AG04450 (cell line): ENCODE measurements around the gene SMYD4. TPM values are rescaled to one million over a fixed set of nuclear protein-coding genes. Genes with fewer than 3 reads are reported as not detected.
"Not testable (repeated sequence)": the region's sequence is repeated elsewhere in the genome, so short reads cannot be mapped to it uniquely, and the experiment has no call there.

ENCODE experiments used
- CTCF ChIA-PET: fragments of 300-600, 350-600 bp; formaldehyde crosslinking; extraction: SDS; loops from one replicate; lab custom pipeline; 2022; ENCODE audit warnings: antibody characterized with exemption, inconsistent platforms; lab: Charles Lee
- POLR2A ChIA-PET: fragments of 350-600 bp; formaldehyde crosslinking; extraction: SDS; loops from one replicate; lab custom pipeline; 2021; ENCODE audit warnings: antibody characterized with exemption, inconsistent platforms; lab: Yijun Ruan, JAX
- DNase-seq: peaks from one replicate; pipeline ENCODE4 v3.0.0-alpha.2; 2011; ENCODE audit warnings: low read depth, low spot score
- H3K27ac ChIP-seq: one replicate; pipeline ENCODE4 v1.5.1; 2012; ENCODE audit warnings: low read depth, low read length, control low read depth
- H3K27me3 ChIP-seq: one replicate; pipeline ENCODE4 v1.6.0; 2012; ENCODE audit warnings: low read length; ENCODE audit not compliant: control insufficient read depth, insufficient read depth
- H3K4me3 ChIP-seq: 2 replicates; pipeline ENCODE4 v1.5.1; 2011; ENCODE audit warnings: mild to moderate bottlenecking, low read depth, low read length, control low read depth
- H3K9me3 ChIP-seq: 2 replicates; pipeline ENCODE4 v1.5.1; 2012; ENCODE audit warnings: low read length; ENCODE audit not compliant: control insufficient read depth, insufficient read depth
- CTCF ChIP-seq: IDR thresholded peaks from 2 replicates; pipeline ENCODE4 v1.5.1; 2011; ENCODE audit warnings: low read depth, low read length, control low read depth, inconsistent platforms
- polyA plus RNA-seq: library from polyadenylated mRNA; depleted of rRNA; stranded (reverse); fragments of >200 nt; gene quantifications from 2 replicates; pipeline ENCODE4 v1.2.3, GENCODE V29; 2011

The SMYD4 gene
- polyA plus RNA-seq, 1 experiment = 5.7 TPM

- H3K27me3 ChIP-seq = no peaks in the 10 kb centered on the region
- H3K27ac ChIP-seq = no peak overlapping the region
- ChIA-PET POLR2A (interaction anchor here (0.8 kb wide), 1 partner anchor 87 kb away, joined by 3 read pairs; no protein-coding TSS in a partner anchor), CTCF (no interaction called here)
- H3K4me3 ChIP-seq = no peak overlapping the region
- no peak for TF ChIP-seq CTCF
- DNase-seq = no peak
- H3K9me3 ChIP-seq = no peaks in the 10 kb centered on the region
These were observed 26.4 kb downstream of the SMYD4 start for GRCh38 chr17:1803280-1803679.

- H3K4me3 ChIP-seq = no peak overlapping the region
- DNase-seq = no peak
- POLR2A ChIA-PET = no interaction called here
- CTCF ChIA-PET = no interaction called here
- no peaks in the 10 kb centered on the region for H3K27me3 ChIP-seq
- H3K27ac ChIP-seq = no peak overlapping the region
- H3K9me3 ChIP-seq = no peaks in the 10 kb centered on the region
- no peak for TF ChIP-seq CTCF
These were observed 27.3 kb downstream of the SMYD4 start for GRCh38 chr17:1802429-1802828.

GRCh38 chr17:1800712-1801111 is 29.0 kb downstream of the SMYD4 start:
- Histone ChIP-seq H3K9me3 (no peaks in the 10 kb centered on the region), H3K27me3 (no peaks in the 10 kb centered on the region), H3K4me3 (no peak overlapping the region), H3K27ac (no peak overlapping the region)
- DNase-seq = no peak
- POLR2A ChIA-PET = no interaction called here
- TF ChIP-seq CTCF = no peak
- CTCF ChIA-PET = no interaction called here

- no peak for DNase-seq
- Histone ChIP-seq H3K27me3 (no peaks in the 10 kb centered on the region), H3K27ac (no peak overlapping the region), H3K9me3 (no peaks in the 10 kb centered on the region), H3K4me3 (no peak overlapping the region)
- TF ChIP-seq CTCF = no peak
- ChIA-PET POLR2A (no interaction called here), CTCF (no interaction called here)
These were observed 29.5 kb downstream of the SMYD4 start for GRCh38 chr17:1800240-1800639.

- CTCF ChIA-PET = interaction anchor here (0.9 to 1.8 kb wide), 2 partner anchors 12 to 77 kb away, joined by 3 to 6 read pairs; no protein-coding TSS in a partner anchor
- H3K27ac ChIP-seq, POLR2A ChIA-PET, H3K27me3 ChIP-seq, H3K9me3 ChIP-seq, DNase-seq, H3K4me3 ChIP-seq: not testable (repeated sequence)
These were observed 31.9 kb downstream of the SMYD4 start for GRCh38 chr17:1797846-1798245.
